Measurements from ENCODE around the gene NMBR.

NMBR gene

GRCh38 chr6:142027074-142027473, 119.8 kb downstream of the NMBR start:
- intact Hi-C loops (cut with micrococcal nuclease) = no loop called here
- H3K9me3 Mint-ChIP-seq = peaks cover 45% of the 10 kb centered on the region
- H3K4me1 Mint-ChIP-seq (ENCODE audit: low read depth) = no peaks in the 10 kb centered on the region
- no peaks in the 10 kb centered on the region for H3K36me3 Mint-ChIP-seq (ENCODE audit: low read depth)
- H3K4me3 Mint-ChIP-seq = no peak overlapping the region
- H3K27ac Mint-ChIP-seq = no peak overlapping the region
- H3K27me3 Mint-ChIP-seq = no peaks in the 10 kb centered on the region

GRCh38 chr6:142026471-142026870, 120.5 kb downstream of the NMBR start:
- H3K36me3 Mint-ChIP-seq (ENCODE audit: low read depth) = no peaks in the 10 kb centered on the region
- no peaks in the 10 kb centered on the region for H3K27me3 Mint-ChIP-seq
- H3K27ac Mint-ChIP-seq = no peak overlapping the region
- H3K4me3 Mint-ChIP-seq = no peak overlapping the region
- H3K9me3 Mint-ChIP-seq = peaks cover 51% of the 10 kb centered on the region
- intact Hi-C loops (cut with micrococcal nuclease) = no loop called here
- H3K4me1 Mint-ChIP-seq (ENCODE audit: low read depth) = no peaks in the 10 kb centered on the region

Measured in dendritic cell treated with granulocyte-macrophage colony-stimulating factor and Interleukin-4, amounts not matched to agents 40 ng/mL and 50 ng/mL, for 4 days (primary cell).